ENCODE measurements around the gene RAB40A.
A peak's percentile ranks its signal among the peaks of the same experiment; 100 is the strongest.
"Not testable (repeated sequence)": the region's sequence is repeated elsewhere in the genome, so short reads cannot be mapped to it uniquely, and the experiment has no call there.

RAB40A gene

DNA sequence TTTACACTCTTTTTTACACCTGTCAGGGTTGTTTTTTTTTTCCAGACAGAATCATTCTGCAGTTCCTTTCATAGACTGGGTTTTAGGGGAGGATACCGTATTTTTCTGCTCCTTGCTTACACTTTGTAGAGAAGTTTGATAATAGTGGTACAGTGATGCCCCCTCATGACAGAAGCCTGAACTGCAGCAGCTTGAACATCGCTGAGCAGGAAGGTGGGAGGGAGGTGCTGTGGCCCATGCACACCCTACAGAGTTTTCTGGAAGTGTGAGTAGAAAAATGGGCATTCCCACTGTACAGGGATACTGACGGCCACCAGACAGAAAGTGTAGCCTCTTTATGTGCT, 54.5 kb downstream of the RAB40A start:
- DNase-seq (ENCODE audit: low read depth in 4 of 4, low spot score in 1 of 4) = peak; percentile 30 to 57 (median 54)

DNA sequence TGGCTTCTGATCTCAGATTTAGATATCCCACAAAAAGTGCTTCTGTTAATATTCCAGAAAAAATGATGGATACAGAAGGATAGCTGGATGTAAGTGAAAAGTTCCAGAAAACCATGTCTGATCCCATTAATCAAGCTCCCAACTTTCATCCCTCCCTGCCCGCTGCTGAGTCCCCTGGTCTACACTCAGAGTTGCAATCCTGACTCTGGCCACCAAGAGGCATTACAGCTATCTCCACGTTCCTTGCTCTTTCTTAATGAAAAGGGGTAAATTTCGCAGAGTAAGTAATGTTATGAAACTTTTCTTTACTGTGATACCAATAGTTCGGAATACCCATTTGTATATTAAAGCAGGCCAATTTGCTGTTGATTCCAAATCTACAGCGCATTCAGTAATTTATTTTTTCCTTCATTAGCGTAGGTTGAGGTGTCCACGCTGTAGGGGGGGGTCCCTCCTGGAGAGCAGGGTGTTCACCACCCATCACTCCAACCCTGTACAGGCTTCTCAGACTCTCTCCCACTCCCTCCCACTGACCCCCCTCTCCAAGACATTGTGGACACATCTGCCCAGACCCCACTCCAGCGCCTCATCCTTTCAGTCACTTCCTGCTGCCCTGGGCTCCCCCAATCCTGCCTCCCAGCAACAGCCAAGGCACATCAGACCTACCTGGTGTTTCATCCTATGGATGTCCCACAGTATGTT, 55.1 kb downstream of the RAB40A start:
- no peak for DNase-seq (ENCODE audit: low read depth in 4 of 4, low spot score in 1 of 4)

DNA sequence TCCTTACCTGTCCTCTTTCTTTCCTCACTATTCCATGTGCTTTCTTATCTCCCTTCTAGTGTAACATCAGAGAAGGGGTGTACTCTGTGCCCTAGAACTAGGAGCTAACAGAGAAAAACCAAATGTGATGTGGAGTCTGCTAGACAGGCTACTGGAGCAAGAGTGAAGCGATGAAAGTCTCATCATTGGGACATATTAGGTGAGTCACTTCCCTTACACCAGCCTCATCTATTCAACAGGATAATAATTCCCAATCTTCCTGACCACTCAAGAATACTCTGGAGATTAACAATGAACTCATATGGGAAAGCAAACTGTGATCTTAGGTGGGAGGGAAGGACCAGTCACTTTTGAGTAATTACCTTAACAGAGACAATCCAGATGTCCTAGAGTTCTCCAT, 58.1 kb downstream of the RAB40A start:
- no peak for DNase-seq (ENCODE audit: low read depth in 4 of 4, low spot score in 1 of 4)

DNA sequence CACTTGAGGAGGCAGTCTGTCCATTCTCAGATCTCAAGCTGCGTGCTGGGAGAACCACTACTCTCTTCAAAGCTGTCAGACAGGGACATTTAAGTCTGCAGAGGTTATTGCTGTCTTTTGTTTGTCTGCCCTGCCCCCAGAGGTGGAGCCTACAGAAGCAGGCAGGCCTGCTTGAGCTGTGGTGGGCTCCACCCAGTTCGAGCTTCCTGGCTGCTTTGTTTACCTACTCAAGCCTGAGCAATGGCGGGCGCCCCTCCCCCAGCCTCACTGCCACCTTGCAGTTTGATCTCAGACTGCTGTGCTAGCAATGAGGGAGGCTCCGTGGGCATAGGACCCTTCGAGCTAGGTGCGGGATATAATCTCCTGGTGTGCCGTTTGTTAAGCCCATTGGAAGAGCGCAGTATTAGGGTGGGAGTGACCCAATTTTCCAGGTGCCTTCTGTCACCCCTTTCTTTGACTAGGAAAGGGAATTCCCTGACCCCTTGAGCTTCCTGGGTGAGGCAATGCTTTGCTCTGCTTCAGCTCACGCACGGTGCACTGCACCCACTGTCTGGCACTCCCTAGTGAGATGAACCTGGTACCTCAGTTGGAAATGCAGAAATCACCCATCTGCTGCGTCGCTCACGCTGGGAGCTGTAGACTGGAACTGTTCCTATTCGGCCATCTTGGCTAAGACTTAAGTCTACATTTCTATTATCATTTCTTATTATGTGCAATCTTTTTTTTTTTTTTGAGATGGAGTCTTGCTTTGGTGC, 59.1 kb downstream of the RAB40A start:
- DNase-seq (ENCODE audit: low read depth in 4 of 4, low spot score in 1 of 4) = not testable (repeated sequence)

DNA sequence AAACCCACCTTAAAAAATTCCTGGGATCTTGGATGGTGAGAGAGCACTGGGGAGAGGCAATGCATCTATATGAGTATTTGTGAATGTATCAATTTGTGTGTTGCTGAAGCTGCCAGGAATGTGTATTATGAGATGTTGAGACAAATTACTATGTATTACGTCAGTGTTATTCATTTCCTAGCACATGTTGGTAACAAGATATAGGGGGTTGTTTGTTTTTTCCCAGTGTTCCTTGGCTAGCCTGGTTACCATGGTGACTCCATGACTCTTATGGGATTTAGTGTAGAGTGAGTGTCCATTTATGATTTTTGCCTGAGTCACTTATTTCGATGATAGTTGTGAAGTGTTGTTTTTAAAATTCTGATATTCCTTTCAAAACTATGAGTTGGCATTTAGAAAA, 65.6 kb downstream of the RAB40A start:
- DNase-seq (ENCODE audit: low read depth in 4 of 4, low spot score in 1 of 4) = no peak
